Measurements from ENCODE around the gene PTH1R.

GRCh38 chr3:46923559-46924350 is 46.2 kb downstream of the PTH1R start:
- TF ChIP-seq TAF1 (IDR thresholded peaks at IDR 0.05; ENCODE audit: borderline replicate concordance, low read depth, low read length) (no peak), POLR2A (IDR thresholded peaks at IDR 0.05; ENCODE audit: low read depth, low read length) (no peak), POLR2AphosphoS5 (IDR thresholded peaks at IDR 0.05; ENCODE audit: low read depth, low read length) (peak; percentile 11; the same call in 1 of the 2 replicates)

All from GM12892 (cell line).